Activated T-cell treated with anti-CD3 and anti-CD28 coated beads, Interleukin-2, amount 50 U/mL, for 1 hour (primary cell): Measurements from ENCODE around the gene PRC1.

Experiments used
- DNase-seq: peaks from one replicate; pipeline ENCODE4 v3.0.0-alpha.2; 2020

PRC1 gene

GRCh38 chr15:90954712-90955623 lies 39.4 kb downstream of the PRC1 start, which contains the start of gene RCCD1:
RCCD1 (plus strand) TSS chr15:90954884; CDS start chr15:90956735, 1,851 bp downstream.
- peak; percentile 82 for DNase-seq

GRCh38 chr15:90953947-90954711 lies 40.2 kb downstream of the PRC1 start:
- DNase-seq = no peak

- DNase-seq = no peak
Measured at GRCh38 chr15:90952901-90953677, 41.2 kb downstream of the PRC1 start.

- no peak for DNase-seq
Measured at GRCh38 chr15:90950676-90951075, 43.7 kb downstream of the PRC1 start.

GRCh38 chr15:90949979-90950675 lies 44.2 kb downstream of the PRC1 start:
- no peak for DNase-seq

- DNase-seq = no peak
Measured at GRCh38 chr15:90948506-90948905, 45.8 kb downstream of the PRC1 start.

- no peak for DNase-seq
Measured at GRCh38 chr15:90947577-90948357, 46.6 kb downstream of the PRC1 start.

GRCh38 chr15:90946941-90947576 lies 47.3 kb downstream of the PRC1 start:
- DNase-seq = no peak

GRCh38 chr15:90946538-90946937 lies 47.8 kb downstream of the PRC1 start:
- DNase-seq = no peak

GRCh38 chr15:90945091-90945490 lies 49.2 kb downstream of the PRC1 start:
- no peak for DNase-seq

GRCh38 chr15:90942354-90943120 lies 51.8 kb downstream of the PRC1 start:
- no peak for DNase-seq

GRCh38 chr15:90941038-90941437 lies 53.3 kb downstream of the PRC1 start:
- DNase-seq = no peak

- DNase-seq = no peak
Measured at GRCh38 chr15:90939756-90940155, 54.6 kb downstream of the PRC1 start.

- no peak for DNase-seq
Measured at GRCh38 chr15:90938261-90938660, 56.1 kb downstream of the PRC1 start.

- no peak for DNase-seq
Measured at GRCh38 chr15:90936823-90937222, 57.5 kb downstream of the PRC1 start.

- DNase-seq = peak; percentile 97
Measured at GRCh38 chr15:90934949-90935751, 59.2 kb downstream of the PRC1 start, which contains the start of gene UNC45A. UNC45A (plus strand) TSS chr15:90935285; CDS start chr15:90935325, 40 bp downstream.

GRCh38 chr15:90934256-90934948 lies 59.9 kb downstream of the PRC1 start:
- peak; percentile 85 for DNase-seq

GRCh38 chr15:90933301-90933700 lies 61.0 kb downstream of the PRC1 start:
- no peak for DNase-seq

GRCh38 chr15:90932660-90932991 lies 61.7 kb downstream of the PRC1 start:
- no peak for DNase-seq
